Glutamatergic neuron (in vitro differentiated cells): ENCODE measurements around the gene OTOGL. TPM values are rescaled to one million over a fixed set of nuclear protein-coding genes. Genes with fewer than 3 reads are reported as not detected.

Experiments used
- DNase-seq: peaks from one replicate; pipeline ENCODE4 v3.0.0; 2022
- H3K27ac Mint-ChIP-seq: one replicate; pipeline ENCODE4 v1.8.0; 2020; ENCODE audit warnings: mild to moderate bottlenecking, mixed read lengths, inconsistent platforms; ENCODE audit not compliant: unreplicated experiment
- H3K27me3 Mint-ChIP-seq: one replicate; pipeline ENCODE4 v1.8.0; 2020; ENCODE audit warnings: mild to moderate bottlenecking, moderate library complexity, mixed read lengths, inconsistent platforms; ENCODE audit not compliant: unreplicated experiment
- H3K36me3 Mint-ChIP-seq: one replicate; pipeline ENCODE4 v1.8.0; 2020; ENCODE audit warnings: mild to moderate bottlenecking, mixed read lengths, inconsistent platforms; ENCODE audit not compliant: unreplicated experiment
- H3K4me1 Mint-ChIP-seq: one replicate; pipeline ENCODE4 v1.8.0; 2020; ENCODE audit warnings: mild to moderate bottlenecking, low read depth, mixed read lengths, inconsistent platforms; ENCODE audit not compliant: unreplicated experiment
- H3K4me3 Mint-ChIP-seq: one replicate; pipeline ENCODE4 v1.8.0; 2020; ENCODE audit warnings: mild to moderate bottlenecking, mixed read lengths, inconsistent platforms; ENCODE audit not compliant: unreplicated experiment
- H3K9me3 Mint-ChIP-seq: one replicate; pipeline ENCODE4 v1.8.0; 2020; ENCODE audit warnings: mild to moderate bottlenecking, moderate library complexity, mixed read lengths, inconsistent platforms; ENCODE audit not compliant: unreplicated experiment
- CTCF ChIP-seq: fragments of 200-600 bp; sonication (generic); IDR thresholded peaks from one replicate; pipeline ENCODE4 v1.5.0; 2021; ENCODE audit not compliant: partially characterized antibody, unreplicated experiment
- total RNA-seq: library from RNA; stranded (reverse); fragmentation: NEBNext Ultra II Directional; extraction: Animal tissue kit (Norgen Biotek cat#: 25700); gene quantifications from one replicate; pipeline ENCODE4 v1.2.1, GENCODE V29; 2021; ENCODE audit not compliant: unreplicated experiment

OTOGL gene
- total RNA-seq, 1 donor from 2014 or later: 0.83 TPM

GRCh38 chr12:80314741-80315140 is 215.4 kb downstream of the OTOGL start:
- Mint-ChIP-seq H3K4me1 (no peaks in the 10 kb centered on the region), H3K36me3 (no peaks in the 10 kb centered on the region), H3K27ac (no peak overlapping the region), H3K27me3 (no peaks in the 10 kb centered on the region), H3K9me3 (no peaks in the 10 kb centered on the region), H3K4me3 (no peak overlapping the region)
- DNase-seq: no peak
- TF ChIP-seq CTCF: no peak

GRCh38 chr12:80316222-80316621 is 216.9 kb downstream of the OTOGL start:
- Mint-ChIP-seq H3K27ac (no peak overlapping the region), H3K4me3 (no peak overlapping the region), H3K9me3 (no peaks in the 10 kb centered on the region), H3K36me3 (no peaks in the 10 kb centered on the region), H3K27me3 (no peaks in the 10 kb centered on the region), H3K4me1 (no peaks in the 10 kb centered on the region)
- DNase-seq: no peak
- TF ChIP-seq CTCF: no peak

- TF ChIP-seq CTCF: no peak
- Mint-ChIP-seq H3K4me1 (no peaks in the 10 kb centered on the region), H3K9me3 (no peaks in the 10 kb centered on the region), H3K27ac (no peak overlapping the region), H3K4me3 (no peak overlapping the region), H3K27me3 (no peaks in the 10 kb centered on the region), H3K36me3 (no peaks in the 10 kb centered on the region)
- no peak for DNase-seq
Observed at GRCh38 chr12:80317307-80317706, 218.0 kb downstream of the OTOGL start.

GRCh38 chr12:80317899-80318298 is 218.6 kb downstream of the OTOGL start:
- H3K4me3 Mint-ChIP-seq: no peak overlapping the region
- no peak overlapping the region for H3K27ac Mint-ChIP-seq
- TF ChIP-seq CTCF: no peak
- no peaks in the 10 kb centered on the region for H3K9me3 Mint-ChIP-seq
- DNase-seq: no peak
- no peaks in the 10 kb centered on the region for H3K36me3 Mint-ChIP-seq
- H3K27me3 Mint-ChIP-seq: no peaks in the 10 kb centered on the region
- H3K4me1 Mint-ChIP-seq: no peaks in the 10 kb centered on the region

- Mint-ChIP-seq H3K9me3 (no peaks in the 10 kb centered on the region), H3K36me3 (no peaks in the 10 kb centered on the region), H3K27ac (no peak overlapping the region), H3K4me3 (no peak overlapping the region), H3K4me1 (no peaks in the 10 kb centered on the region), H3K27me3 (no peaks in the 10 kb centered on the region)
- TF ChIP-seq CTCF: no peak
- no peak for DNase-seq
Observed at GRCh38 chr12:80320121-80320678, 220.9 kb downstream of the OTOGL start.
